Stomach (tissue), 9 donors: ENCODE data around the gene GNAT2. TPM values are rescaled to one million over a fixed set of nuclear protein-coding genes. Genes with fewer than 3 reads are reported as not detected.

Experiments
- DNase-seq, 2 donors: peaks; one replicate each; pipeline versions ENCODE4 v3.0.0 to v3.0.0-alpha.2; 2013 to 2019
- H3K27ac ChIP-seq, 5 donors: fragments of 200-600 bp in 4 of 5; sonication (generic) in 4 of 5; one replicate each; pipeline ENCODE4 v1.5.1; 2013 to 2019; ENCODE audit warnings: mild to moderate bottlenecking in 1 of 5, moderate library complexity in 1 of 5
- H3K27me3 ChIP-seq, 3 donors: fragments of 200-600 bp; sonication (generic); one replicate each; pipeline ENCODE4 v1.5.1; 2017 to 2019; ENCODE audit warnings: mixed run types in 1 of 3
- H3K36me3 ChIP-seq, 4 donors: fragments of 200-600 bp; sonication (generic); 1 replicate in 3 of 4; 2 replicates in 1 of 4; pipeline ENCODE4 v1.5.1; 2016 to 2019
- H3K4me1 ChIP-seq, 4 donors: fragments of 200-600 bp; sonication (generic); one replicate each; pipeline ENCODE4 v1.5.1; 2016 to 2019
- H3K4me3 ChIP-seq, 4 donors: fragments of 200-600 bp; sonication (generic) in 3 of 4; one replicate each; pipeline ENCODE4 v1.5.1; 2016 to 2019; ENCODE audit warnings: mild to moderate bottlenecking in 1 of 4
- H3K9me3 ChIP-seq, 4 donors: fragments of 200-600 bp; sonication (generic); one replicate each; pipeline ENCODE4 v1.5.1; 2016 to 2019
- CTCF ChIP-seq, 7 experiments: fragments of 450-650 bp in 4 of 7; fragments of 200-600 bp in 3 of 7; sonication (generic) in 3 of 7; IDR thresholded peaks; one replicate each; pipeline ENCODE4 v1.5.1; 2016 to 2019; ENCODE audit warnings: antibody characterized with exemption in 7 of 7, control low read depth in 2 of 7, mild to moderate bottlenecking in 1 of 7
- EP300 ChIP-seq: sonication (generic); formaldehyde crosslinking; IDR thresholded peaks from one replicate; pipeline ENCODE4 v1.6.1; 2017; ENCODE audit warnings: antibody characterized with exemption
- POLR2A ChIP-seq, 4 donors: fragments of 450-650 bp; IDR thresholded peaks; one replicate each; pipeline ENCODE4 v1.6.1; 2016; ENCODE audit warnings: antibody characterized with exemption in 4 of 4, control low read depth in 2 of 4, mild to moderate bottlenecking in 1 of 4, moderate library complexity in 1 of 4
- POLR2AphosphoS5 ChIP-seq, 3 donors: sonication (generic); formaldehyde crosslinking; IDR thresholded peaks; one replicate each; pipeline ENCODE4 v1.6.1; 2016; ENCODE audit warnings: antibody characterized with exemption in 3 of 3
- WGBS, 5 donors: extraction: QIAGEN DNeasy Blood & Tissue Kit in 3 of 5; methylation state at CpG; one replicate each; pipeline versions ENCODE4 v1.1.5 to v1.1.7; 2013 to 2018; 5-methylcytosine and 5-hydroxymethylcytosine counted together
- intact Hi-C: fragments of 100-400 bp; cut with DNase I; formaldehyde crosslinking; loops from one replicate; pipeline ENCODE4 v1.15.1; 2023; ENCODE audit warnings: low total_unique reads
- polyA plus RNA-seq, 3 donors: library from polyadenylated mRNA; stranded (reverse); fragments of 200-250 nt; gene quantifications; one replicate each; pipeline ENCODE4 v1.2.3, GENCODE V29; 2013
- total RNA-seq, 5 donors: library from RNA; depleted of rRNA; stranded (reverse); fragments of >200 nt; gene quantifications; one replicate each; pipeline versions ENCODE4 v1.1.0 to v1.2.3, GENCODE V29; 2014 to 2016
- donor health status: healthy with polysubstance abuse.
- donor health status: Bipolar disorder and iron deficiency.
- donor health status: healthy.

The GNAT2 gene
- total and polyA plus RNA-seq, 8 donors = 0.43 TPM; not detected in 7

- peaks cover 0 to 21% (median 10%) of the 10 kb centered on the region in 4 donors for H3K4me1 ChIP-seq
- no peak for DNase-seq
- peaks cover 0 to 88% (median 82%) of the 10 kb centered on the region in 4 donors for H3K36me3 ChIP-seq
- no peaks in the 10 kb centered on the region for H3K27me3 ChIP-seq
- 60 to 76% (median 69%) methylated on average over 3 of the region's 3 CpGs for WGBS, 5 donors
- H3K9me3 ChIP-seq = no peaks in the 10 kb centered on the region
- no peak overlapping the region for H3K4me3 ChIP-seq
- intact Hi-C loops = no loop called here
- H3K27ac ChIP-seq = peak overlapping the region in 3 of 5 donors; percentile 31 to 67 (median 64)
- no peak for TF ChIP-seq EP300
- TF ChIP-seq CTCF (IDR thresholded peaks at IDR 0.05) = no peak
- no peak for TF ChIP-seq POLR2A (IDR thresholded peaks at IDR 0.05)
- no peak for TF ChIP-seq POLR2AphosphoS5 (IDR thresholded peaks at IDR 0.05)
Measured at GRCh38 chr1:109578947-109579443, 40.4 kb downstream of the GNAT2 start.

GRCh38 chr1:109573785-109574184, 45.6 kb downstream of the GNAT2 start:
- H3K27me3 ChIP-seq = no peaks in the 10 kb centered on the region
- no peaks in the 10 kb centered on the region for H3K9me3 ChIP-seq
- H3K4me3 ChIP-seq = no peak overlapping the region
- no peak for DNase-seq
- H3K36me3 ChIP-seq = peaks cover 0 to 36% (median 31%) of the 10 kb centered on the region in 4 donors
- peaks cover 13 to 67% (median 45%) of the 10 kb centered on the region in 4 donors for H3K4me1 ChIP-seq
- TF ChIP-seq EP300 (no peak), POLR2A (IDR thresholded peaks at IDR 0.05) (no peak), CTCF (IDR thresholded peaks at IDR 0.05) (no peak), POLR2AphosphoS5 (IDR thresholded peaks at IDR 0.05) (no peak)
- H3K27ac ChIP-seq = no peak overlapping the region
- intact Hi-C loops = no loop called here
- WGBS, 5 donors = 47 to 61% (median 57%) methylated on average over 2 of the region's 2 CpGs

- WGBS, 5 donors = 26 to 46% (median 32%) methylated on average over 3 of the region's 3 CpGs
- Histone ChIP-seq H3K4me3 (no peak overlapping the region), H3K27ac (peak overlapping the region in 1 of 5 donors; percentile 5), H3K4me1 (peaks cover 13 to 96% (median 66%) of the 10 kb centered on the region in 4 donors), H3K36me3 (peaks cover 0 to 11% (median 10%) of the 10 kb centered on the region in 4 donors), H3K27me3 (no peaks in the 10 kb centered on the region), H3K9me3 (no peaks in the 10 kb centered on the region)
- DNase-seq = peak in 1 of 2 donors; percentile 62
- intact Hi-C loops = no loop called here
- no peak for TF ChIP-seq CTCF (IDR thresholded peaks at IDR 0.05)
- no peak for TF ChIP-seq POLR2A (IDR thresholded peaks at IDR 0.05)
- no peak for TF ChIP-seq POLR2AphosphoS5 (IDR thresholded peaks at IDR 0.05)
- no peak for TF ChIP-seq EP300
Measured at GRCh38 chr1:109570414-109570813, 49.0 kb downstream of the GNAT2 start.

- no peak overlapping the region for H3K27ac ChIP-seq
- peaks cover 13 to 99% (median 69%) of the 10 kb centered on the region in 4 donors for H3K4me1 ChIP-seq
- H3K27me3 ChIP-seq = no peaks in the 10 kb centered on the region
- H3K4me3 ChIP-seq = no peak overlapping the region
- peaks cover 0 to 1% (median 0%) of the 10 kb centered on the region in 4 donors for H3K36me3 ChIP-seq
- H3K9me3 ChIP-seq = no peaks in the 10 kb centered on the region
- DNase-seq = no peak
- no peak for TF ChIP-seq POLR2AphosphoS5 (IDR thresholded peaks at IDR 0.05)
- no peak for TF ChIP-seq EP300
- no peak for TF ChIP-seq POLR2A (IDR thresholded peaks at IDR 0.05)
- TF ChIP-seq CTCF (IDR thresholded peaks at IDR 0.05) = no peak
- 72 to 88% (median 77%) methylated on average over 1 of the region's 1 CpG for WGBS, 5 donors
- intact Hi-C loops = no loop called here
Measured at GRCh38 chr1:109569323-109569722, 50.1 kb downstream of the GNAT2 start.
